ENCODE data around the gene ZSCAN18.
A peak's percentile ranks its signal among the peaks of the same experiment; 100 is the strongest.

Gene ZSCAN18

GRCh38 chr19:58085348-58085875, 12.6 kb downstream of the ZSCAN18 start:
- no peak for DNase-seq

GRCh38 chr19:58084596-58085347, 13.3 kb downstream of the ZSCAN18 start:
- DNase-seq: no peak

- no peak for DNase-seq
Observed at GRCh38 chr19:58083021-58083420, 15.0 kb downstream of the ZSCAN18 start.

GRCh38 chr19:58079792-58080191, 18.2 kb downstream of the ZSCAN18 start:
- no peak for DNase-seq

- no peak for DNase-seq
Observed at GRCh38 chr19:58067240-58067912, 30.7 kb downstream of the ZSCAN18 start.

- DNase-seq: no peak
Observed at GRCh38 chr19:58063712-58064111, 34.3 kb downstream of the ZSCAN18 start.

- no peak for DNase-seq
Observed at GRCh38 chr19:58060231-58060630, 37.8 kb downstream of the ZSCAN18 start.

- no peak for DNase-seq
Observed at GRCh38 chr19:58059671-58060078, 38.4 kb downstream of the ZSCAN18 start.

- peak; percentile 10 for DNase-seq
Observed at GRCh38 chr19:58059003-58059670, 38.9 kb downstream of the ZSCAN18 start, which contains the start of gene ZNF135. Gene ZNF135 (plus strand): TSS chr19:58059282. CDS start chr19:58060003, 721 bp downstream.

GRCh38 chr19:58058467-58058866, 39.6 kb downstream of the ZSCAN18 start:
- no peak for DNase-seq

- no peak for DNase-seq
Observed at GRCh38 chr19:58056861-58057260, 41.2 kb downstream of the ZSCAN18 start.

GRCh38 chr19:58056261-58056660, 41.8 kb downstream of the ZSCAN18 start:
- no peak for DNase-seq

- no peak for DNase-seq
Observed at GRCh38 chr19:58054901-58055874, 42.8 kb downstream of the ZSCAN18 start.

- no peak for DNase-seq
Observed at GRCh38 chr19:58053480-58054156, 44.4 kb downstream of the ZSCAN18 start.

- no peak for DNase-seq
Observed at GRCh38 chr19:58052256-58052655, 45.8 kb downstream of the ZSCAN18 start.

- DNase-seq: no peak
Observed at GRCh38 chr19:58047672-58048071, 50.4 kb downstream of the ZSCAN18 start.

GRCh38 chr19:58046856-58047255, 51.2 kb downstream of the ZSCAN18 start:
- no peak for DNase-seq

GRCh38 chr19:58045411-58046050, 52.5 kb downstream of the ZSCAN18 start:
- DNase-seq: no peak

GRCh38 chr19:58044886-58045285, 53.1 kb downstream of the ZSCAN18 start:
- DNase-seq: no peak

- DNase-seq: no peak
Observed at GRCh38 chr19:58044391-58044790, 53.6 kb downstream of the ZSCAN18 start.
